Parathyroid adenoma (tissue), 2 donors: ENCODE data around the gene CA11.

Source experiments
- H2AFZ ChIP-seq: fragments of 300-600 bp; sonication (generic); one replicate; pipeline ENCODE4 v1.7.0; 2017; ENCODE audit warnings: antibody characterized with exemption, mild to moderate bottlenecking
- H3K27ac ChIP-seq: fragments of 300-600 bp; sonication (generic); one replicate; pipeline ENCODE4 v1.7.0; 2017
- H3K27me3 ChIP-seq: fragments of 300-600 bp; sonication (generic); one replicate; pipeline ENCODE4 v1.7.0; 2017; ENCODE audit warnings: low read length; ENCODE audit not compliant: control insufficient read depth, insufficient read depth
- H3K36me3 ChIP-seq: fragments of 300-600 bp; sonication (generic); one replicate; pipeline ENCODE4 v1.7.0; 2017; ENCODE audit warnings: low read length; ENCODE audit not compliant: control insufficient read depth, insufficient read depth
- H3K4me1 ChIP-seq: fragments of 300-600 bp; sonication (generic); one replicate; pipeline ENCODE4 v1.7.0; 2017; ENCODE audit warnings: control low read depth
- H3K4me2 ChIP-seq: fragments of 300-600 bp; sonication (generic); one replicate; pipeline ENCODE4 v1.7.0; 2017; ENCODE audit warnings: low read length
- H3K4me3 ChIP-seq: fragments of 300-600 bp; sonication (generic); one replicate; pipeline ENCODE4 v1.7.0; 2017; ENCODE audit warnings: low read depth, low read length
- H3K79me2 ChIP-seq: fragments of 300-600 bp; sonication (generic); one replicate; pipeline ENCODE4 v1.7.0; 2017; ENCODE audit warnings: control low read depth
- H3K9ac ChIP-seq: fragments of 300-600 bp; sonication (generic); one replicate; pipeline ENCODE4 v1.7.0; 2017; ENCODE audit warnings: mild to moderate bottlenecking
- H3K9me3 ChIP-seq: fragments of 300-600 bp; sonication (generic); one replicate; pipeline ENCODE4 v1.7.0; 2017; ENCODE audit warnings: low read length; ENCODE audit not compliant: control insufficient read depth
- CTCF ChIP-seq: fragments of 300-600 bp; sonication (generic); IDR thresholded peaks from one replicate; pipeline ENCODE4 v1.7.0; 2017; ENCODE audit warnings: antibody characterized with exemption, mild to moderate bottlenecking
- donor health status: primary hyperparathyroidism.

Gene CA11

GRCh38 chr19:48630296-48631063 lies 15.5 kb downstream of the CA11 start:
- H2AFZ ChIP-seq, result no peak overlapping the region
- H3K4me1 ChIP-seq, result peaks cover 44% of the 10 kb centered on the region
- no peaks in the 10 kb centered on the region for H3K27me3 ChIP-seq
- no peak overlapping the region for H3K4me3 ChIP-seq
- no peak overlapping the region for H3K9ac ChIP-seq
- no peaks in the 10 kb centered on the region for H3K79me2 ChIP-seq
- H3K36me3 ChIP-seq, result no peaks in the 10 kb centered on the region
- peak; percentile 31 for TF ChIP-seq CTCF
- H3K9me3 ChIP-seq, result no peaks in the 10 kb centered on the region
- no peak overlapping the region for H3K4me2 ChIP-seq
- peak overlapping the region; percentile 75 for H3K27ac ChIP-seq

- Histone ChIP-seq H3K36me3 (no peaks in the 10 kb centered on the region), H3K27me3 (no peaks in the 10 kb centered on the region), H3K9me3 (no peaks in the 10 kb centered on the region), H3K4me3 (no peak overlapping the region), H3K4me1 (peaks cover 40% of the 10 kb centered on the region), H2AFZ (no peak overlapping the region), H3K79me2 (no peaks in the 10 kb centered on the region), H3K9ac (no peak overlapping the region), H3K27ac (no peak overlapping the region), H3K4me2 (no peak overlapping the region)
- no peak for TF ChIP-seq CTCF
Observed at GRCh38 chr19:48629599-48630295, 16.2 kb downstream of the CA11 start.

GRCh38 chr19:48629297-48629598 lies 16.7 kb downstream of the CA11 start:
- Histone ChIP-seq H3K9ac (no peak overlapping the region), H3K4me2 (no peak overlapping the region), H3K36me3 (no peaks in the 10 kb centered on the region), H3K27me3 (no peaks in the 10 kb centered on the region), H3K27ac (no peak overlapping the region), H3K79me2 (no peaks in the 10 kb centered on the region), H3K4me3 (no peak overlapping the region), H3K9me3 (no peaks in the 10 kb centered on the region), H2AFZ (no peak overlapping the region), H3K4me1 (peaks cover 39% of the 10 kb centered on the region)
- TF ChIP-seq CTCF, result no peak

DNA sequence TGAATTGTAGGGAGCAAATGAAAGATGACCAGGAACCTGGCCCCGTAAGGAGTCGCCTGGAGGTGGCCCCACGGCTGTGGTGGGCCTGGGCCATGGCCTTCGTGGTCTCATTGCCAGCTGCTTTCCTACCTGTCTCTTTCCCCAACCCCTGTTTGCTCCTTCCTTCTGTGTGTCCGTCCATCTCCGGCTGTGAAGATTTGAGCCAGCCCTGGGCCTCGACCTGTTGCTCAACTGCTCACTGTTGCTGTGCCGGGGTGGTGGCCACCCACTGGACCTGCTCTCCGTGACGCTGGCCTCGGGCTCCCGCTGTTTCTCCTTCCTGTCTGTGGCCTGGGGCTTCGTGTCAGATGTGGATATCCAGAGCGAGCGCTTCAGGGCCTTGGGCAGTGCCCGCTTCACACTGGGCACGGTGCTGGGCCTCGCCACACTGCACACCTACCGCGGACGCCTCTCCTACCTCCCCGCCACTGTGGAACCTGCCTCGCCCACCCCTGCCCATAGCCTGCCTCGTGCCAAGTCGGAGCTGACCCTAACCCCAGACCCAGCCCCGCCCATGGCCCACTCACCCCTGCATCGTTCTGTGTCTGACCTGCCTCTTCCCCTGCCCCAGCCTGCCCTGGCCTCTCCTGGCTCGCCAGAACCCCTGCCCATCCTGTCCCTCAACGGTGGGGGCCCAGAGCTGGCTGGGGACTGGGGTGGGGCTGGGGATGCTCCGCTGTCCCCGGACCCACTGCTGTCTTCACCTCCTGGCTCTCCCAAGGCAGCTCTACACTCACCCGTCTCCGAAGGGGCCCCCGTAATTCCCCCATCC lies 17.3 kb downstream of the CA11 start:
- Histone ChIP-seq H3K27ac (no peak overlapping the region), H3K4me2 (no peak overlapping the region), H3K36me3 (no peaks in the 10 kb centered on the region), H2AFZ (no peak overlapping the region), H3K79me2 (no peaks in the 10 kb centered on the region), H3K9ac (no peak overlapping the region), H3K4me1 (peaks cover 34% of the 10 kb centered on the region), H3K9me3 (no peaks in the 10 kb centered on the region), H3K27me3 (no peaks in the 10 kb centered on the region), H3K4me3 (no peak overlapping the region)
- TF ChIP-seq CTCF, result no peak
